CD4-positive, alpha-beta T cell treated with Interleukin-17A for 4 hours (primary cell): ENCODE data around the gene DACT2.
"Not testable (repeated sequence)": the region's sequence is repeated elsewhere in the genome, so short reads cannot be mapped to it uniquely, and the experiment has no call there.

Source experiments
- DNase-seq: peaks from one replicate; pipeline ENCODE4 v3.0.0-alpha.2; 2020; ENCODE audit warnings: mixed read lengths

DACT2 gene

GRCh38 chr6:168319279-168320111 lies at the start of gene DACT2:
Gene DACT2, minus strand, starts transcription at chr6:168319777. Its CDS starts 144 bp downstream, at chr6:168319633.
- DNase-seq = no peak

- no peak for DNase-seq
These were observed 49.4 kb upstream of the DACT2 start for GRCh38 chr6:168368936-168369335.

GRCh38 chr6:168368066-168368820 lies 48.7 kb upstream of the DACT2 start:
- no peak for DNase-seq

GRCh38 chr6:168367285-168367751 lies 47.7 kb upstream of the DACT2 start:
- DNase-seq = no peak

GRCh38 chr6:168366473-168366872 lies 46.9 kb upstream of the DACT2 start:
- no peak for DNase-seq

GRCh38 chr6:168365422-168366165 lies 46.0 kb upstream of the DACT2 start:
- DNase-seq = no peak

GRCh38 chr6:168364793-168365421 lies 45.3 kb upstream of the DACT2 start:
- no peak for DNase-seq

GRCh38 chr6:168363811-168364792 lies 44.5 kb upstream of the DACT2 start:
- DNase-seq = no peak

- DNase-seq = no peak
These were observed 43.7 kb upstream of the DACT2 start for GRCh38 chr6:168363302-168363701.

- no peak for DNase-seq
These were observed 42.9 kb upstream of the DACT2 start for GRCh38 chr6:168362276-168362990.

GRCh38 chr6:168361766-168362165 lies 42.2 kb upstream of the DACT2 start:
- no peak for DNase-seq

- no peak for DNase-seq
These were observed 40.2 kb upstream of the DACT2 start for GRCh38 chr6:168359794-168360193.

- no peak for DNase-seq
These were observed 39.4 kb upstream of the DACT2 start for GRCh38 chr6:168358842-168359420.

GRCh38 chr6:168356872-168357271 lies 37.3 kb upstream of the DACT2 start:
- not testable (repeated sequence) for DNase-seq

- DNase-seq = no peak
These were observed 36.3 kb upstream of the DACT2 start for GRCh38 chr6:168355716-168356522.

- DNase-seq = no peak
These were observed 34.8 kb upstream of the DACT2 start for GRCh38 chr6:168354338-168354737.

- DNase-seq = no peak
These were observed 33.5 kb upstream of the DACT2 start for GRCh38 chr6:168353041-168353440.

- DNase-seq = no peak
These were observed 32.5 kb upstream of the DACT2 start for GRCh38 chr6:168352096-168352495.

GRCh38 chr6:168349718-168350210 lies 30.2 kb upstream of the DACT2 start:
- DNase-seq = no peak
